Activated naive CD4-positive, alpha-beta T cell treated with anti-CD3 and anti-CD28 coated beads, Interleukin-2, amount 50 U/mL, for 72 hours (primary cell): ENCODE measurements around the gene OR2A2. TPM values are rescaled to one million over a fixed set of nuclear protein-coding genes. Genes with fewer than 3 reads are reported as not detected.
"Not testable (repeated sequence)": the region's sequence is repeated elsewhere in the genome, so short reads cannot be mapped to it uniquely, and the experiment has no call there.

Source experiments
- ATAC-seq, 2 donors: fragments of 150-1000 bp; cut with Tn5 transposase; 2 replicates each; pipeline ENCODE4 v1.10.0; 2021; ENCODE audit warnings: mild to moderate bottlenecking in 2 of 2, moderate library complexity in 2 of 2
- DNase-seq, 2 donors: peaks; one replicate each; pipeline ENCODE4 v3.0.0; 2021 to 2022; ENCODE audit warnings: low spot score in 2 of 2
- H3K27ac Mint-ChIP-seq, 2 donors: one replicate each; pipeline ENCODE4 v1.8.0; 2022; ENCODE audit warnings: mild to moderate bottlenecking in 2 of 2, mixed read lengths in 2 of 2
- H3K36me3 Mint-ChIP-seq, 2 donors: one replicate each; pipeline ENCODE4 v1.8.0; 2022; ENCODE audit warnings: mixed read lengths in 2 of 2
- H3K9me3 Mint-ChIP-seq, 2 donors: one replicate each; pipeline ENCODE4 v1.8.0; 2022; ENCODE audit warnings: mixed read lengths in 2 of 2
- total RNA-seq, 2 donors: library from RNA; stranded (reverse); gene quantifications; one replicate each; pipeline ENCODE4 v1.2.3, GENCODE V29; 2022

The OR2A2 gene
- total RNA-seq, 2 donors from 2014 or later: not detected

DNA sequence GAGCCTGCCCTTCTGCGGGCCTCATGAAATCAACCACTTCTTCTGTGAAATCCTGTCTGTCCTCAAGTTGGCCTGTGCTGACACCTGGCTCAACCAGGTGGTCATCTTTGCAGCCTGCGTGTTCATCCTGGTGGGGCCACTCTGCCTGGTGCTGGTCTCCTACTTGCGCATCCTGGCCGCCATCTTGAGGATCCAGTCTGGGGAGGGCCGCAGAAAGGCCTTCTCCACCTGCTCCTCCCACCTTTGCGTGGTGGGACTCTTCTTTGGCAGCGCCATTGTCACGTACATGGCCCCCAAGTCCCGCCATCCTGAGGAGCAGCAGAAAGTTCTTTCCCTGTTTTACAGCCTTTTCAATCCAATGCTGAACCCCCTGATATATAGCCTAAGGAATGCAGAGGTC, 20.2 kb downstream of the OR2A2 start:
- not testable (repeated sequence) for ATAC-seq

DNA sequence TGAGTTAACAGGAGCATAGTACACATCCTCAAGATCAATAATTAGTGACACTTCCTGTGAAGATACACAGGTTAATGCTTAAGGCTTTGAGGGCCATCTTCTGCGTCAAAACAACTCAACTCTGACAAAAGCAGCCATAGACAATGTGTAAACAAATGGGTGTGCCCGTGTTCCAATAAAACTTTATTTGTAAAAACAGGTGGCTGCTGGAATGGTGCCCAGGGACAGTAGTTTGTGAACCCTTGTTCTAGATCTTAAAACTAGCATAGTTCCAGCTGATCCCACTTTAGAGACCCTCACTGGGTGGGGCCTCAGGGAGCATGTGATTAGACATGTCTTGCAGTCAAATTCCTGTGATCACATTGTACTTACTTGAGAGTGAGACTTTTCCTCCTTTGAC, 21.3 kb downstream of the OR2A2 start:
- no peak overlapping the region for H3K27ac Mint-ChIP-seq
- ATAC-seq: no peak
- H3K36me3 Mint-ChIP-seq: no peaks in the 10 kb centered on the region
- no peak for DNase-seq
- H3K9me3 Mint-ChIP-seq: no peaks in the 10 kb centered on the region

More for the DNA sequence above, 20.2 kb downstream of the OR2A2 start:
- not testable (repeated sequence) for H3K36me3 Mint-ChIP-seq, DNase-seq, H3K9me3 Mint-ChIP-seq
- peak overlapping the region in 1 of 2 donors; percentile 15 for H3K27ac Mint-ChIP-seq

DNA sequence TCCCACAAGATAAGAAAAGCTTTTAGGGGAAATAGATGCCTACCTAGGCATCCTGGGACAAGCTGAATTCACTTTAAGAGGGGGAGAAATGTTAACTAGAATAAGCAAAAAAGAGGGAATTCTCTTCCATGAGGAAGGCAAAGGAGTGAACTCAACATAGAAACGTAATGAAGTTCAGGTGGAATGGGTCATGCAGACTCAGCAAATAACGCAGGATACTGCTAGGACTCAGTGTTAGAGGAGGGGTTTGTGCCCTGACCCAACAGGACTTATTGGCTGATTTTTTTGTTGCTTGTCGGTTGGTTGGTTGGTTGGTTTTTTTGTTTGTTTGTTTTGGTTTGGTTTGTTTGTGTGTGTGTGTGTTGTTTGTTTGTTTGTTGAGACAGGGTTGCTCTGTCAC, 22.9 kb downstream of the OR2A2 start:
- Mint-ChIP-seq H3K9me3 (no peaks in the 10 kb centered on the region), H3K27ac (no peak overlapping the region), H3K36me3 (no peaks in the 10 kb centered on the region)
- no peak for ATAC-seq
- DNase-seq: no peak

DNA sequence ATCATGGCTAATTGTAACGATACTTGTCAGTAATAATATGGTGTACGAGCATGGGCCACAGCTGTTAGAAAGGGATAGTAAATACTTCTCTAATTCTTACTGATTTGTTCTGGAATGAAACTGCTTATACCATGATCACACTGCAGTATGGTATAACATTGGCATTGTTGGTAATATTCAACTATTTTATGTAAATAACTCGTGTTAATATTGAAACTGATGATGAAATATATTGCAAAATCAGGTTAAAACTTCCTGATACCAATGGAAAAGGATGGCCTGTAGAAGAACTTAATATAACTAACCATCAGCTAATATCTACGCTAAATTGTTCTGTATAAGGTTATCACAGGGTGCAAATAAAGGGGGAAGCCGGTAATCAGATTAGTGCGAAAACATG, 23.9 kb downstream of the OR2A2 start:
- no peak for ATAC-seq
- H3K27ac Mint-ChIP-seq: no peak overlapping the region
- DNase-seq: no peak
- H3K9me3 Mint-ChIP-seq: no peaks in the 10 kb centered on the region
- no peaks in the 10 kb centered on the region for H3K36me3 Mint-ChIP-seq

DNA sequence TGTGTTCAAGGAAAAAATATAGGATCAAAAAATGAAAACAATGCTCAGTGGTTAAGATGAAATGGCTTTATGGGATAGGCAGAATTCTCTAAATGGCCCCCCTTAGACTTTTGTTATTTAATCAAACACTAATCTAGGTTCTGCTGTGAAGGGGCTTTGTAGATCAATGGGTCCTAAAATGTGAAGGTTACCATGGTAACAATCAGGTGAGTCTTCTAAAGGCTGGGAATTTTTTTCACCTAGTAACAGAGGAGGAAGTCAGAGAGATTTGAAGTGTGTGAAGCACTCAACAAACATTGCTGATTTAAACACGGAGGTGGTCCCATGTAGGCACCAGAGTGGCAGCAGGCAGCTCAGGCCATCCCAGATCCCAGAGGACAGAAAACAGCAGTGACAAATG, 24.7 kb downstream of the OR2A2 start:
- no peak for ATAC-seq
- H3K27ac Mint-ChIP-seq: no peak overlapping the region
- DNase-seq: no peak
- no peaks in the 10 kb centered on the region for H3K9me3 Mint-ChIP-seq
- no peaks in the 10 kb centered on the region for H3K36me3 Mint-ChIP-seq

DNA sequence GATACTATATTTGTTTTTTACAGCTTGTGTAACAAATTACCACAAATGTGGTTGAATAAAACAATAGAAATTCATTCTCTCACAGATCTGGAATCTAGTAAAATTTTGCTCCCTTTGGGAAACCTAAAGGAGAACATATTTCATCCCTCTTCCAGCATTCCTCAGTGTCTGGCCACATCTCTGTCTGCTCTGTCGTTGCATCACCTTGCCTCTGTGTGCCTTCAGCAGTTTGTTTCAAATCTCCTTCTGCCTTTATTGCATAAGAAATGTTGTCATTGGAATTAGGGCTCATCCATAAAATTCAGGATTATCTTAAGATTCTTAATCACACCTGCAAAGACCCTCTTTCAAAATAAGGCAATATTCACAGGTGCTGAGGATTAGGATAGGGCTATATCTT, 28.1 kb downstream of the OR2A2 start:
- H3K36me3 Mint-ChIP-seq: no peaks in the 10 kb centered on the region
- H3K27ac Mint-ChIP-seq: no peak overlapping the region
- peaks cover 0 to 5% of the 10 kb centered on the region in 2 donors for H3K9me3 Mint-ChIP-seq
- no peak for DNase-seq
- ATAC-seq: no peak

DNA sequence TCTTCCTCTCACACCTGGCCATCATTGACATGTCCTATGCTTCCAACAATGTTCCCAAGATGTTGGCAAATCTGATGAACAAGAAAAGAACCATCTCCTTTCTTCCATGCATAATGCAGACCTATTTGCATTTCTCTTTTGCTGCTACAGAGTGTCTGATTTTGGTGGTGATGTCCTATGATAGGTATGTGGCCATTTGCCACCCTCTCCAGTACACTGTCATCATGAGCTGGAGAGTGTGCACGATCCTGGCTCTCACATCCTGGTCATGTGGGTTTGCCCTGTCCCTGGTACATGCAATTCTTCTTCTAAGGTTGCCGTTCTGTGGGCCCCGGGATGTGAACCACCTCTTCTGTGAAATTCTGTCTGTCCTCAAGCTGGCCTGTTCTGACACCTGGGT, 32.8 kb downstream of the OR2A2 start:
- H3K9me3 Mint-ChIP-seq: peaks cover 5 to 6% of the 10 kb centered on the region in 2 donors
- DNase-seq: no peak
- ATAC-seq: no peak
- H3K27ac Mint-ChIP-seq: no peak overlapping the region
- peaks cover 0 to 6% of the 10 kb centered on the region in 2 donors for H3K36me3 Mint-ChIP-seq

DNA sequence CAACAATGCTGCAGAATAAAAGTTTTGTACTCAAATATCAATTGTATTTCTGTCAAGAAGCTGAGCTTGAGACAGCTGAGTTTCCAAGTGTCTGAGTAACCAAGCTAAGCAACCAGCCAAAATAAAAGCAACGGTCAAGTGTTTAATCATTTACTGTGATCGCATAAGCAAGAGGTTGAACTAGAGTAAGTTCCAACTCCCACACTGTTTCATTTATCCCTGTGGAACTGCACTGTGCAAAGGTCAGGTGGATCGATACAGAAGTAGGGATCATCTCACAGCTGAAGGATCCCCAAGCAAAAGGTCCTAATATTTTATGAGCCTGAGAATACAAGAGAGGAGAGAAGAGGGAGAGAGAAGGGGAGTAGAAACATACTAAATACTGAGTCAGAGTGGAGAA, 35.0 kb downstream of the OR2A2 start:
- no peak overlapping the region for H3K27ac Mint-ChIP-seq
- no peak for DNase-seq
- no peak for ATAC-seq
- peaks cover 15 to 17% of the 10 kb centered on the region in 2 donors for H3K9me3 Mint-ChIP-seq
- peaks cover 11 to 19% of the 10 kb centered on the region in 2 donors for H3K36me3 Mint-ChIP-seq

DNA sequence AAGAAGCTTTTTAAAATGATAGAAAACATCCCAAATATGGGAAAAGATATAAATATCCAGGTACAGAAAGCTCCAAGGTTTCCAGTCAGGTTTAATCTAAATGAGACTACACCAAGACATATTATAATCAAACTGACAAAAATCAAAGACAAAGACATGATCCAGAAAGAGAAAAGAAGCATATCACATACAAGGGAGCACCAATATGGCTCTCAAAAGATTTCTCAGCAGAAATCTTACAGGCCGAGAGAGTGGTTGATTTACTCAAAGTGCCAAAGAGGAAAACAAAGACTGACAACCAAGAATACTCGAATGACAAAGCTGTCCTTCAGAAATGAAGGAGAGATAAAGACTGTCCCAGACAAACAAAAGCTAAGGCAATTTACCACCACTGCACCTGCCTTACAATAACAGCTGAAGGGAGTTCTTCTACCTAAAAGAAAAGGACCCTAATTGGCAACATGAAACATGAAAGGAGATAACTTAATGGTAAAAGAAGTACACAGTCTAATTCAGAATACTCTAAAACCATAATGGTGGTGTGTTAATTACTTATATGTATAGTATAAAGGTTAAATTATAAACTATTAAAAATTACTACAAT, 38.9 kb downstream of the OR2A2 start:
- no peak overlapping the region for H3K27ac Mint-ChIP-seq
- no peak for DNase-seq
- peaks cover 16 to 25% of the 10 kb centered on the region in 2 donors for H3K36me3 Mint-ChIP-seq
- peaks cover 16 to 24% of the 10 kb centered on the region in 2 donors for H3K9me3 Mint-ChIP-seq
- ATAC-seq: no peak

DNA sequence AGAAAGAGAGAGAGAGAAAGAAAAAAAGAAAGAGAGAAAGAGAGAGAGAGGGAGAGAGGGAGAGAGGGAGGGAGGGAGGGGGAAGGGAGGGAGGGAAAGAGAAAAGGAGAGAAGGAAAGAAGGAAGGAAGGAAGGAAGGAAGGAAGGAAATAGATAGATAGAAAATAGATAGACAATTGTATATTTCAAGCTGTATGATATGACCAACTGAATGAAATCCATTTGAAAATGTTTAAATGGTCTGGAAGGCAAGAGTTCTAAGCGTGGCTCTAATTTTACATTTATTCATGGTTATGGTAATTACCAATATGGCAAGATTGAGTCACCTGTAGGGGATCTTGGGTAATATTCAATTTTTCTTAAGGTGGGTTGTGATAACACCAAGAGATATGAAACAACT, 49.5 kb downstream of the OR2A2 start:
- Mint-ChIP-seq H3K27ac (no peak overlapping the region), H3K36me3 (no peaks in the 10 kb centered on the region), H3K9me3 (no peaks in the 10 kb centered on the region)
- no peak for ATAC-seq
- DNase-seq: no peak

Other genes with a start within 250 kb of the OR2A2 start
- gene TCAF1, start 207.4 kb upstream of the OR2A2 start, total RNA-seq: 10 to 100 TPM; 19.9 to 23.0 TPM
- not detected for gene OR2F2, start 174.3 kb upstream of the OR2A2 start, total RNA-seq
- gene OR2F1, start 154.7 kb upstream of the OR2A2 start, total RNA-seq: not detected
- not detected for gene OR6B1, start 109.3 kb upstream of the OR2A2 start, total RNA-seq
- not detected for gene OR2A5, start 60.6 kb upstream of the OR2A2 start, total RNA-seq
- gene OR2A25, start 39.8 kb upstream of the OR2A2 start, total RNA-seq: not detected
- not detected for gene OR2A12, start 23.3 kb upstream of the OR2A2 start, total RNA-seq
- gene OR2A14, start 13.6 kb downstream of the OR2A2 start, total RNA-seq: not detected
- gene CTAGE4, start 73.9 kb downstream of the OR2A2 start, total RNA-seq: under 1 TPM in 1 of 2 donors, not detected in 1; 0.93 TPM
- 1 to 10 TPM in 1 of 2 donors, under 1 TPM in 1; 0.19 to 4.6 TPM for gene ARHGEF35, start 86.2 kb downstream of the OR2A2 start, total RNA-seq
- gene OR2A42, start 130.0 kb downstream of the OR2A2 start, total RNA-seq: not detected
- 1 to 10 TPM; 1.6 to 2.6 TPM for gene OR2A7, start 155.2 kb downstream of the OR2A2 start, total RNA-seq
- gene CTAGE8, start 159.7 kb downstream of the OR2A2 start, total RNA-seq: 1 to 10 TPM; 1.4 to 1.8 TPM
- gene OR2A1, start 202.8 kb downstream of the OR2A2 start, total RNA-seq: not detected
- gene ARHGEF5, start 245.8 kb downstream of the OR2A2 start, total RNA-seq: 10 to 100 TPM; 11.4 to 13.3 TPM